GM20000 (cell line): ENCODE results near the gene WWOX.

Experiments used
- DNase-seq: peaks from one replicate; pipeline ENCODE4 v3.0.0; 2012; ENCODE audit warnings: low spot score
- TF ChIP-seq, protein P1 (sequence below): IDR thresholded peaks from 2 replicates; pipeline ENCODE4 v1.5.1; 2012; ENCODE audit warnings: mild to moderate bottlenecking, control low read depth; ENCODE audit errors: extremely low read depth, missing control alignments

The WWOX gene

DNA sequence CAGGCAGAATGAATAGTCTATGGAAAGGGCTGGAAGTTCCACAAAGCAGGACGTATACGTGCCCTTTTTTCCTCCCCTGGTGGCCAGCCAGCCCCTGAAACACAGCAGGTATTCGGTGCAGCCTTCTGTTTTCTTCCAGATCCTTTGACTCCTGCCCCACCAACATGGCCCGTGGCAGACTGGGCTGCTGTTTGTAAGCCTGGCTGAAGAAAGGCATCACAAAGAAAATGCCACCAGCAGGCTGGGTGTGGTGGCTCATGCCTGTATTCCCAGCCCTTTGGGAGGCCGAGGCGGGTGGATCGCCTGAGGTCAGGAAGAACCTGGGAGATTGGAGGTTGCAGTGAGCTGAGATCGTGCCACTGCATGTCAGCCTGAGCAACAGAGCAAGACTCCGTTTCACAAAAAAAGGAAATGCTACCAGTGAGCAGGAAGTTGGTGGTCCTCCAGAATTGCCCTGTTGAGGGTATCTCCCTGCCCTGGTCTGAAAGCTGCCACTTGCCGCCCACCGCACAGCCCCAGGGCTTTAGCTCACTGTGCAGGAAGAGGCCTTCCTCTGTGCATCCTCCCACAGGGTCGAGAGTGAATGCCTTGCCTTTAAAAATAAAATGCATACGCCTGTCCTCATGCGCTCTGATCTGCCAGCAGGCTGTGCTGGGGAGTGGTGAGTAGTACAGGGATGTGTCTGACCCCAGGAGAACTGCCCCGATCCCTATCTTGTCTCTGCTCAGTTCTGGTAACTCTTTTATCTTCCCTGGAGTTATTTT, 913.4 kb downstream of the WWOX start:
- DNase-seq: no peak
- TF ChIP-seq, protein P1, sequence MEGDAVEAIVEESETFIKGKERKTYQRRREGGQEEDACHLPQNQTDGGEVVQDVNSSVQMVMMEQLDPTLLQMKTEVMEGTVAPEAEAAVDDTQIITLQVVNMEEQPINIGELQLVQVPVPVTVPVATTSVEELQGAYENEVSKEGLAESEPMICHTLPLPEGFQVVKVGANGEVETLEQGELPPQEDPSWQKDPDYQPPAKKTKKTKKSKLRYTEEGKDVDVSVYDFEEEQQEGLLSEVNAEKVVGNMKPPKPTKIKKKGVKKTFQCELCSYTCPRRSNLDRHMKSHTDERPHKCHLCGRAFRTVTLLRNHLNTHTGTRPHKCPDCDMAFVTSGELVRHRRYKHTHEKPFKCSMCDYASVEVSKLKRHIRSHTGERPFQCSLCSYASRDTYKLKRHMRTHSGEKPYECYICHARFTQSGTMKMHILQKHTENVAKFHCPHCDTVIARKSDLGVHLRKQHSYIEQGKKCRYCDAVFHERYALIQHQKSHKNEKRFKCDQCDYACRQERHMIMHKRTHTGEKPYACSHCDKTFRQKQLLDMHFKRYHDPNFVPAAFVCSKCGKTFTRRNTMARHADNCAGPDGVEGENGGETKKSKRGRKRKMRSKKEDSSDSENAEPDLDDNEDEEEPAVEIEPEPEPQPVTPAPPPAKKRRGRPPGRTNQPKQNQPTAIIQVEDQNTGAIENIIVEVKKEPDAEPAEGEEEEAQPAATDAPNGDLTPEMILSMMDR: no peak

DNA sequence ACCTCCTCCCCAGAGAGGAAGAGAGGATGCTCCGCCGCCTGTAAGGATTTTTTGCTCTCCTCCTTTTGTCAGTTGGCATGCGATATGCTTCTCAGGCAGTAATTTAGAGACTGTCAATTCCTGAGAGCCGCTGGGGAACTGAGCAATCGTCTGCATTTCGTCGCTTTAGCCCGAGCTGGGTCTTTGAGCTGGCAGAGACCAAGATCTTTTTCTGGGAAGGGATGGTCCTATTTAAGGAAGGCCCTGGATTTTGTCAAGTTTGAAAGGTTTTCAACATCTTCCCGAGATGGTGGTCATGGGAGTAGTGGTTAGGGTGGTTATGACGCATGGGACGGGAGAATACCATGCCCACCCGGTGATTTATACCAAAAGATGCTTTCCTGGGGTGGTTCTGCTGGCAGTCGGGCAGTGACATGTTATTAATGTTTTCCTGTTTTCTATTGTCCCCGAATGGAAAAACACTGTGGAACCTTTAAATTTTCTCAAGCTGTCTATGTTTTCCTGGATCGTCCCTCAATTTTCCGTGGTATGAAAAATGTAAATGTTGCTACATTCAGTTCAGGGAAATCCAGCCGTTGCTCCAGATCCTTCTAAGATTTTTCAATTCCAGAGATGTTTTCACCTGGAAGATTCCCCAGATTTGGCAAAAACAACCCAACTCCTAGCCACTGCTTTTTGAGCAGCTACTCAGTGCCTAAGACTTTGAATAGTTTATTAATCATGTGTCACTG, 914.6 kb downstream of the WWOX start:
- TF ChIP-seq, protein P1: no peak
- no peak for DNase-seq

DNA sequence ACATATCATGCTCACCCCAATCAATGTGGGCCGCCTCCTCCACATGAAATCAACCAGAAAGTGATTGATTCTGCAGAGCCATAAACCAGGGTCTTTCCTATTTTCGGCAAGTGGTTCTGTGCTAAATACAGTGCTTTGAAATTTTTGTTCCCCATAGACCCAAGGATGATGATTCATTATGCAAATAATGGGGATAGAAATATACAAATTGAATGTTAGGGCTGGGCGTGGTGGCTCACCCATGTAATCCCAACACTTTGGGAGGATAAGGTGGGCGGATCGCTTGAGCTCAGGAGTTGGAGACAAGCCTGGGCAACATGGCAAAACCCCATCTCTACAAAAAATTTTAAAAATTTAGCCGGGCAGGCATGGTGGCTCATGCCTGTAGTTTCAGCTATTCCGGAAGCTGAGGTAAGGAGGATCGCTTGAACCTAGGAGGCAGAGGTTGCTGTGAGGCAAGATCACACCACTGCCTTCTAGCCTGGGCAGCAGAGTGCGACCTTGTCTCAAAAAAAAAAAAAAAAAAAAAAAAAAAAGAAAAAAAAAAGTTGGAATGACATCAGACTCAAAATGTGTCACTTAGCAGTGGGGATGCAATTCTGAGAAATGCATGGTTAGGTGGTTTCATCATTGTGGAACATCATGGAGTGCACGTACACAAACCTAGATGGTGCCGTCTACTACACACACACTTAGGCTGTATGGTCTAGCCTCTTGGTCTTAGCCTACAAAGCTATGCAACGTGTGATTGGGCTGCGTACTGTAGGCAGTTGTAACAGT, 919.4 kb downstream of the WWOX start:
- TF ChIP-seq, protein P1: no peak
- no peak for DNase-seq

DNA sequence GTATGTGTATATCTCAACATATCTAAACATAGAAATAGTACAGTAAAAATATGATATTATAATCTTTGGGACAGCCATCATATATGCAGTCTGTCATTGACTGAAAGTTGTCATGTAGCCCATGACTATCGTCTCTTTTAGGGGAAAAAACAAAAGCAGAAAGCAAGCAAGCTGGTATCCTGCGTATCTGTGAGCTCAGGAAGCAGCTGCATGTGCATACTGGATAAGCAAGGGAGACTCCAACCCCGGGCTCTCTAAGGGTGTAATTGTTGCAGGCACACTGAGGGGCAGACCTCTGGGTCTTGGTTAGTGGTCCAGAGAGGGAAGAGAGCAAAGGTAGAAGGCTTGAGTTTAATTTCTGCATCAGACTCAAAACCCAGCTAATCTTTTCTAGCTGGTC, 920.0 kb downstream of the WWOX start:
- TF ChIP-seq, protein P1: no peak

DNA sequence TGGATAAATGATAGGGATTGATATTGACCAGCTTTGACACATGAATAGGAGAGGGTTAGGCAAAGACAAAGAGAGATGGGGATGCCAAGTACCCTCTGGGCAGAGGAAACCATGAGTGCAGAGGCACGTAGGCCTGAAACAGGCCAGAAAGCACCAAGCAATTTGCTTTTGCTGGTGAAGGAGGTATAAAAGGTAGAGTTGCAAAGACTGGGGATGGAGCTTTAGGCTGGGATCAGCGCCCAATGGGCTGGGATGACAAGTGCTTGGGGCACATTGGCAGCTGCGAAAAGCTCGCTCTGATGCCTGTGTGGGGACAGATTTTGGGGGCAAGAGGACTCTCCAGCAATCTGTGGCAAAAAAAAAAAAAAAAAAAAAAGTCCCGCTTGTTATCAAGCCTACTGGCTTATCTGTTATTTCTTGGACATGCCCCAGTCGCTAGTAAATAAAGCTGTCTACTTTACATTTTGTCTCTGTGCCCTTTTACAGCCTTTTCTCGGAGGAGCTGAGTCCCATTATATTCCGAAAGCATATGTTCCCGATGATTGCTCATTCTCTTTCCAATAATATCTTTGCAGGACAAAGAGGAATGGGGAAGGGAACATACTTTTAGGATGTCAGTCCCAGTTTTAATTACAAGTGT, 922.7 kb downstream of the WWOX start:
- TF ChIP-seq, protein P1: no peak

More for the DNA sequence above, 920.0 kb downstream of the WWOX start:
- no peak for DNase-seq

DNA sequence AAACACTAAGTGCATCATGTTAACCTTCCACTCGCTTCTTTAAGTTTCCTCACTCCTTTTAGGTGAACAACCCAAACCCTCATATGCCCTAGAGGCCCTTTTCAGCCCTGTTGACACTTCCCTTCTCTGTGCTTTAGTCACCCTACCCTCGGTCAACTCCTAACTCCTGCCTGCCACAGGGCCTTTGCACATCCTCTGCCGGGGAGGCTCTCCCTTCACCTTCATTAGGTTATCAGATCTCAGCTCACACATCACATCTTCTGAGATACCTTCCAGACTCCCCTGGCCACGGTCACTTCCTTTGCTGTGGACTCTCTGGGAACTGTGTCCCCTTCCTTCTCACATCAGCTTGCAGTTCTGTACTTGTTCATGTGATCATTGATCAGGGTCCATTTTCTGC, 926.7 kb downstream of the WWOX start:
- TF ChIP-seq, protein P1: no peak
- no peak for DNase-seq

More for the DNA sequence above, 922.7 kb downstream of the WWOX start:
- no peak for DNase-seq
